Caco-2 (cell line): Measurements from ENCODE around the gene SERINC2. TPM values are rescaled to one million over a fixed set of nuclear protein-coding genes. Genes with fewer than 3 reads are reported as not detected.

Experiments used
- BruUV-seq: library from RNA; stranded (reverse); fragments of 400-500 nt; replicated peaks from 2 replicates; lab custom pipeline; 2021; lab: Mats Ljungman, UMichigan
- CTCF ChIA-PET: fragments of 300-600 bp; sonication (Branson Sonifier 250); formaldehyde crosslinking; loops from one replicate; lab custom pipeline; 2022; ENCODE audit warnings: antibody characterized with exemption; lab: Charles Lee
- POLR2A ChIA-PET: fragments of 300-600 bp; sonication (Branson Sonifier 250); formaldehyde crosslinking; loops from one replicate; lab custom pipeline; 2022; ENCODE audit warnings: antibody characterized with exemption; lab: Charles Lee
- DNase-seq, 2 experiments: peaks; one replicate each; pipeline versions ENCODE4 v3.0.0 to v3.0.0-alpha.2; 2020 to 2022
- H3K27me3 ChIP-seq: replicated peaks from 2 replicates; pipeline ENCODE4 v1.6.0; 2011; ENCODE audit warnings: low read length; ENCODE audit not compliant: control insufficient read depth, insufficient read depth
- H3K36me3 ChIP-seq: 2 replicates; pipeline ENCODE4 v1.5.1; 2011; ENCODE audit warnings: low read length; ENCODE audit not compliant: control insufficient read depth, insufficient read depth
- H3K4me1 ChIP-seq: fragments of 250-450 bp; sonication (Bioruptor Pico); 2 replicates; pipeline ENCODE4 v1.5.1; 2020; ENCODE audit warnings: mild to moderate bottlenecking
- H3K4me3 ChIP-seq: 2 replicates; pipeline ENCODE4 v1.5.1; 2011; ENCODE audit warnings: low read depth, mild to moderate bottlenecking, control low read depth, low read length
- H3K9me3 ChIP-seq: fragments of 250-450 bp; sonication (Bioruptor Pico); 2 replicates; pipeline ENCODE4 v1.5.1; 2020; ENCODE audit warnings: mild to moderate bottlenecking, moderate library complexity
- H3K27ac Mint-ChIP-seq: one replicate; pipeline ENCODE4 v1.8.0; 2022; ENCODE audit warnings: mixed read lengths; ENCODE audit not compliant: unreplicated experiment
- H3K27me3 Mint-ChIP-seq: one replicate; pipeline ENCODE4 v1.8.0; 2022; ENCODE audit warnings: mixed read lengths; ENCODE audit not compliant: insufficient read depth, unreplicated experiment
- H3K36me3 Mint-ChIP-seq: one replicate; pipeline ENCODE4 v1.8.0; 2022; ENCODE audit warnings: mild to moderate bottlenecking, mixed read lengths; ENCODE audit not compliant: insufficient read depth, unreplicated experiment
- H3K4me1 Mint-ChIP-seq: one replicate; pipeline ENCODE4 v1.8.0; 2022; ENCODE audit warnings: low read depth, mixed read lengths; ENCODE audit not compliant: unreplicated experiment
- H3K4me3 Mint-ChIP-seq: one replicate; pipeline ENCODE4 v1.8.0; 2022; ENCODE audit warnings: mild to moderate bottlenecking, moderate library complexity, mixed read lengths; ENCODE audit not compliant: unreplicated experiment
- H3K9me3 Mint-ChIP-seq: one replicate; pipeline ENCODE4 v1.8.0; 2022; ENCODE audit warnings: mixed read lengths; ENCODE audit not compliant: unreplicated experiment
- CTCF ChIP-seq, 2 experiments: fragments of 200-600 bp in 1 of 2; IDR thresholded peaks; 1 replicate in 1 of 2; 2 replicates in 1 of 2; pipeline versions ENCODE4 v1.5.1 to v1.8.0; 2011 to 2022; ENCODE audit warnings: antibody characterized with exemption in 1 of 2, control low read depth in 1 of 2, inconsistent platforms in 1 of 2, low read depth in 1 of 2, low read length in 1 of 2, mild to moderate bottlenecking in 1 of 2, moderate library complexity in 1 of 2; ENCODE audit not compliant: insufficient read depth in 1 of 2, severe bottlenecking in 1 of 2, unreplicated experiment in 1 of 2
- intact Hi-C: fragments of 100-400 bp; cut with micrococcal nuclease; formaldehyde crosslinking; loops from one replicate; pipeline ENCODE4 v1.10.0; 2022; ENCODE audit not compliant: unreplicated experiment
- total RNA-seq: library from RNA; stranded (reverse); gene quantifications from 2 replicates; pipeline ENCODE4 v1.2.3, GENCODE V29; 2022

The SERINC2 gene
- total RNA-seq, 1 experiment from 2014 or later, result 30.0 TPM

- peaks cover 4% of the 10 kb centered on the region for H3K4me1 Mint-ChIP-seq
- no peaks in the 10 kb centered on the region for H3K9me3 Mint-ChIP-seq
- CTCF ChIA-PET, result no interaction called here
- H3K4me3 Mint-ChIP-seq, result no peak overlapping the region
- H3K27ac Mint-ChIP-seq, result no peak overlapping the region
- no peak for TF ChIP-seq CTCF (IDR thresholded peaks at IDR 0.05; ENCODE audit: insufficient read depth in 1 of 2, low read depth in 1 of 2, low read length in 1 of 2, severe bottlenecking in 1 of 2, unreplicated experiment in 1 of 2)
- H3K36me3 ChIP-seq, result no peaks in the 10 kb centered on the region
- no TSS peak for BruUV-seq
- no peaks in the 10 kb centered on the region for H3K27me3 Mint-ChIP-seq
- no peaks in the 10 kb centered on the region for H3K27me3 ChIP-seq
- H3K4me1 ChIP-seq, result peaks cover 6% of the 10 kb centered on the region; the same call in 1 of the 2 replicates
- H3K36me3 Mint-ChIP-seq, result no peaks in the 10 kb centered on the region
- H3K9me3 ChIP-seq, result no peaks in the 10 kb centered on the region
- DNase-seq, result no peak
- POLR2A ChIA-PET, result no interaction called here
- H3K4me3 ChIP-seq, result no peak overlapping the region
- intact Hi-C loops, result no loop called here
These were observed 4.1 kb downstream of the SERINC2 start for GRCh38 chr1:31417148-31417547.

DNA sequence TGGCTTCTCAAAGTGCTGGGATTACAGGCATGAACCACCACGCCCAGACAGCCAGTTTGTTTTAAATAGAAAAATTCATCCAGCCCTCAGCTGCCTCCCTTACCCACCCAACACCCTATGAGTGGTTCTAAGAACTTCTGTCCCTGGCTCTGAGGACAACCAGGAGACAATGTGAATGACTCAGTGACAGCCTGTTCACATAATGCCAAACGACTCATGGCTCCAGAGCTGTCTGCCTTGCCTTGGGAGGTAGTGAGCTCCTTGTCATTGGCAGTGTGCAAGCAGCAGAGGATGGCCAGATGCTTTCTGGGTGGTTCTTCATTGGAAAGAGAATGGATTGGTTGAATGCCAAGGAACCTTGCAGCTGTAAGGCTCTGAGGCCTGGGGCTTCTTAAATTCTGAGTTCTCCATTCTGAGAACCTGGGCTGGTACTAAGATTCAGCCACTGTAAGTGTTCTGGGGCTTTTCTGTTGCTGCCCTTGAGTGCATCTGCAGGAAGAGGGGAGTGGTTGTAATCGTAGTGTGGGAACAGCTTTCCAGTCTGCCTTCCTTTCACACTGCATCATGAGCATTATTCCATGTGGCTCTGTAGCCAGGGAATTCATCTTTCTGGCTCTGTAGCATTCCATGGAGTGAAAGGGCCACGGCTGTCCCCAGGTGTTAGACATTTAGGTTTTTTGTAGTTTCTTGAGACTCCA is 5.8 kb downstream of the SERINC2 start:
- POLR2A ChIA-PET, result no interaction called here
- intact Hi-C loops, result no loop called here

DNA sequence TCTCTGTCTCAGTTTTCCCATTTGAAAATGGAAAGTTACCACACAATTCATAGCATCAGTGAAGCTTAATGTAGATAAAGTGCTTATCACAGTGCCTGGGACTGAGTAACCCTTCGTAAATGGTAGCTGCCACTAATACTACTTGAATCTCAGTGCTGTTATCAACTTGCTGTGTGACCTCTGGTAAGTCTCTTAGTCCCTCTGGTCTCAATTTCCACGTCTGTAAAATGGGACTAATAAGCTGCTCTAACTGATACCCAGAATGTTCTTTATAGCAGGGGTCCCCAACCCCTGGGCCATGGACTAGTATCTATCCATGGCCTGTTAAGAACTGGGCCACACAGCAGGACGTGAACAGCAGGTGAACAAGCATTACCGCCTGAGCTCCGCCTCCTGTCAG is 7.7 kb downstream of the SERINC2 start:
- Mint-ChIP-seq H3K4me1 (no peaks in the 10 kb centered on the region), H3K9me3 (no peaks in the 10 kb centered on the region), H3K36me3 (no peaks in the 10 kb centered on the region), H3K4me3 (no peak overlapping the region), H3K27ac (no peak overlapping the region), H3K27me3 (no peaks in the 10 kb centered on the region)
- Histone ChIP-seq H3K4me3 (no peak overlapping the region), H3K9me3 (no peaks in the 10 kb centered on the region), H3K36me3 (no peaks in the 10 kb centered on the region), H3K4me1 (peaks cover 3% of the 10 kb centered on the region; the same call in 1 of the 2 replicates), H3K27me3 (no peaks in the 10 kb centered on the region)
- POLR2A ChIA-PET, result no interaction called here
- no TSS peak for BruUV-seq
- no peak for TF ChIP-seq CTCF (IDR thresholded peaks at IDR 0.05; ENCODE audit: insufficient read depth in 1 of 2, low read depth in 1 of 2, low read length in 1 of 2, severe bottlenecking in 1 of 2, unreplicated experiment in 1 of 2)
- CTCF ChIA-PET, result interaction anchor here (1.1 to 2.7 kb wide), 3 partner anchors 26 to 129 kb away, joined by 4 to 19 read pairs (median 14); no protein-coding TSS in a partner anchor
- intact Hi-C loops, result loop anchor here (10.0 kb wide), 1 partner anchor 126 kb away; the partner anchor contains the start of genes SNRNP40 and ZCCHC17
- DNase-seq, result no peak

More for the DNA sequence above, 5.8 kb downstream of the SERINC2 start:
- Mint-ChIP-seq H3K27me3 (no peaks in the 10 kb centered on the region), H3K36me3 (no peaks in the 10 kb centered on the region), H3K4me3 (no peak overlapping the region), H3K27ac (no peak overlapping the region), H3K4me1 (no peaks in the 10 kb centered on the region), H3K9me3 (no peaks in the 10 kb centered on the region)
- no peak overlapping the region for H3K4me3 ChIP-seq
- no peaks in the 10 kb centered on the region for H3K36me3 ChIP-seq
- BruUV-seq, result no TSS peak
- CTCF ChIA-PET, result no interaction called here
- TF ChIP-seq CTCF (IDR thresholded peaks at IDR 0.05; ENCODE audit: insufficient read depth in 1 of 2, low read depth in 1 of 2, low read length in 1 of 2, severe bottlenecking in 1 of 2, unreplicated experiment in 1 of 2), result no peak
- no peak for DNase-seq
- H3K27me3 ChIP-seq, result no peaks in the 10 kb centered on the region
- peaks cover 3% of the 10 kb centered on the region; the same call in 1 of the 2 replicates for H3K4me1 ChIP-seq
- H3K9me3 ChIP-seq, result no peaks in the 10 kb centered on the region
